Activated naive CD8-positive, alpha-beta T cell treated with anti-CD3 and anti-CD28 coated beads, Interleukin-2, amount 50 U/mL, for 16 hours (primary cell): ENCODE results near the gene FRMPD2.
"Not testable (repeated sequence)": the region's sequence is repeated elsewhere in the genome, so short reads cannot be mapped to it uniquely, and the experiment has no call there.

Experiments used
- DNase-seq: peaks from one replicate; pipeline ENCODE4 v3.0.0-alpha.2; 2020; ENCODE audit warnings: low read depth, low spot score

Gene FRMPD2

GRCh38 chr10:48251525-48252353, 22.8 kb downstream of the FRMPD2 start:
- DNase-seq: no peak

- no peak for DNase-seq
Observed at GRCh38 chr10:48251152-48251524, 23.4 kb downstream of the FRMPD2 start.

- DNase-seq: no peak
Observed at GRCh38 chr10:48249763-48250351, 24.6 kb downstream of the FRMPD2 start.

DNA sequence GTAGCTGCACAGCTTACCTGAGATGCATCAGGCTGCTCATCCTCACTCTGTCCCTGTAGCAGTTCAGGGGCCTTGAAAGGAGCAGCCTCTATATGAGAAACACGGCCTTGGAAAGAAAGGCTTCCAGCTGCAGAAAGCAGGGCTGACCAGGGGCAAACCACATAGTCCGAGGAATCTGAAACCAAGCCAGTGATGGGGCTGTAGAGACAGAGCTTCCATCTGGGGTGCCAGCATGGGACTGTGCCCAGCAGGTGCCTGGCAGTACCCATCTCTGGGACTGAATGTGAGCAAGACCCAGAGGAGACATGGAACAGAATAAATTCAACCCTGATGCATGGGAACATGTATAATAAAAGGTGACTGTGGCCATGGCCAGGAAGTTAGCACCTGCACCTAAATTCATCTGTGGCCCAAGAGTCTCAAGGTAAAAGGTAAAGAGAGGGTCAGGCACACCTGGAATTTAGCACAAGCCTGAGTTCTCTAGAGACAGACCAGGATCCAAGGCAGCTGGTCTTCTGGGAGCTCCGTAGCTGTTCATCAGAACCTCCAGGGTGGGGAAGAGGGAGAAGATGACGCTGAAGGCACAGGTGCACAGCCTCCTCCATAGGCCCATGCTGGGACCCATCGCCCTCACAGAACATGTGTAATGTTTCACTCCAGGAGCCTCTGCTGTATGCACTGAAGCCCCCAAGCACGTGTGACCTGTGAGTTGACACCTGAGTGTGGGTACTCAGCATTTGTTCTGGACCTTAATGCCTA, 25.3 kb downstream of the FRMPD2 start:
- no peak for DNase-seq

- DNase-seq: no peak
Observed at GRCh38 chr10:48248462-48248861, 26.0 kb downstream of the FRMPD2 start.

- DNase-seq: no peak
Observed at GRCh38 chr10:48247680-48248079, 26.8 kb downstream of the FRMPD2 start.

- no peak for DNase-seq
Observed at GRCh38 chr10:48246501-48246900, 28.0 kb downstream of the FRMPD2 start.

- DNase-seq: no peak
Observed at GRCh38 chr10:48245977-48246376, 28.5 kb downstream of the FRMPD2 start.

DNA sequence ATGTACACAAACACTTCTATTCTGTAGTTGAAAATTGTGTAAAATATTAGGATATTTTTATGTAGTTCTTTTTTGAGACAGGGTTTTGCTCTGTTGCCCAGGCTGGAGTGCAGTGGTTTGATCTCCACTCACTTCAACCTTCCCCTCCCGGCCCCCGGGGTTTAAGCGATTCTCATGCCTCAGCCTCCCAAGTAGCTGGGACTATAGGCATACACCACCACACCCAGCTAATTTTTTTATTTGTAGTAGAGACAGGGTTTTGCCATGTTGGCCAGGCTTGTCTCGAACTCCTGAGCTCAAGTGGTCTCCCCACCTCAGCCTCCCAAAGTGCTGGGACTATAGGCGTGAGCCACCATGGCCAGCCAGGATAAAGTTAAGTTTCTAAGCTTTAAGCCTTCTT, 30.6 kb downstream of the FRMPD2 start:
- not testable (repeated sequence) for DNase-seq

DNA sequence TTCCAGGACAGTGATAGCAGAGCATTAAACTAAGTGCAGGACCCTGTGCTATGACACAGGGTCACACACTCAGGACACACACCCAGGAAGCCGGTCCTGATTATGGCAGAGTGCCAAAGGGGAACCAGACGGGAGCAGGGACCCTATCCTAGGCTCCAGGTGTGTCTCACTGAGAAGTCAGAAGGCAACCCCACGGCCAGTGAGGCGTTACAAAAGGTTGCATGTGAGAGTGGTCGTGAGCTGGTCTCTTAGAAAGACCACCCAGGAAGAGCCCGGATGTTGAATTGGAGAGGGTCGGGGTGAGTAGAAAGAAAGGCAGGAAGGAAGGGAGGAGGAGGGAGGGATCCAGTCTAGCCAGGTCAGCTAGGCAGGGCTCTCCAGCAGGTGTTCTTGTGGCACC, 31.0 kb downstream of the FRMPD2 start:
- no peak for DNase-seq

GRCh38 chr10:48242171-48242904, 32.2 kb downstream of the FRMPD2 start:
- no peak for DNase-seq

GRCh38 chr10:48241332-48241731, 33.2 kb downstream of the FRMPD2 start:
- no peak for DNase-seq

GRCh38 chr10:48240196-48240595, 34.3 kb downstream of the FRMPD2 start:
- DNase-seq: no peak

DNA sequence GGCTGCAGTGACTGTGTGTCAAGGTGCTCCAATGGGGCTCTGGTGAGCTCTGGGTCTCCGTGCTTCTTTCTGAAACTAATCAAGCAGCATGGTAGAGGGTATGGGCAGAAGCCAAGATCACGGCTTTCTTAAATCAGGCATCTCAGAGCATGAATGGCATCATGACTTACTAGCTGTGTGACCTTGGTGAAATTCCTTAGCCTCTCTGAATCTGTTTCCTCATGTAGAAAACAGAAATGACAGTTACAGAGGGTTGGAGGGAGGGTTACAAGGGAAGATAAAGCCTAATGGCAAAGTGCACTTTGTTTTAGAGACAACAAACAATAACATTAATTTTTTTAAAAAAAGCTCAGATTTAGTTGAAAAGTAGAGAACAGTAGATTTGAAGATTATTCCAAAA, 34.9 kb downstream of the FRMPD2 start:
- no peak for DNase-seq

- no peak for DNase-seq
Observed at GRCh38 chr10:48238826-48239520, 35.5 kb downstream of the FRMPD2 start.

- no peak for DNase-seq
Observed at GRCh38 chr10:48237259-48238250, 36.9 kb downstream of the FRMPD2 start.

- DNase-seq: no peak
Observed at GRCh38 chr10:48236199-48236621, 38.3 kb downstream of the FRMPD2 start.

DNA sequence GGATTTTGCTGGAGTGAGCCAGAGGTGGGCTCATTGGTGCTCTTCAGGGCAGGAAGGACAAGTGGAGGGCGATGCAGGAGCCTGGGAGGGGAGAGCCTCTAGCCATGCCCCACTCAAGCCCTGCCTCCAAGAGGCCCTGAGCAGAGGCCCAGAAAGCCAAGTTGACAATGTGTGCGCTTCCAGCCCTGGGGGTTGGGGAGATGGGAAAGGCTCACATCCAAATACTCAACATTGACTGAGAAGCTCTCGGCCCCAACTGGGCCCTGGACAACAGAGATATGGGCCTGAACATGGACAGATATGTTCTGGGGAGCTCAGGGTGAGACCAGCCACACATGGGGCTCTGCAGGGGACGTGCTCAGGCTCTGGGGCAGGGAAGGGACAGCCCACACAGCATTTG, 39.0 kb downstream of the FRMPD2 start:
- no peak for DNase-seq

- DNase-seq: no peak
Observed at GRCh38 chr10:48234787-48235186, 39.7 kb downstream of the FRMPD2 start.

- no peak for DNase-seq
Observed at GRCh38 chr10:48234295-48234694, 40.2 kb downstream of the FRMPD2 start.
